ENCODE measurements around the gene NLE1.

The NLE1 gene

GRCh38 chr17:35088881-35089585 lies 53.1 kb downstream of the NLE1 start:
- DNase-seq (ENCODE audit: low spot score) (peak; percentile 76), ATAC-seq (ENCODE audit: low read depth) (peak; percentile 59)
- peak; percentile 94 for TF ChIP-seq CTCF (IDR thresholded peaks at IDR 0.05; ENCODE audit: poor library complexity, severe bottlenecking)
- Histone ChIP-seq H3K4me1 (ENCODE audit: insufficient read depth, poor library complexity, severe bottlenecking) (peaks cover 40% of the 10 kb centered on the region), H3K27me3 (ENCODE audit: insufficient read depth, poor library complexity, severe bottlenecking) (no peaks in the 10 kb centered on the region), H3K27ac (ENCODE audit: poor library complexity, severe bottlenecking) (peak overlapping the region; percentile 96), H3K36me3 (ENCODE audit: low read depth) (no peaks in the 10 kb centered on the region), H3K9me3 (ENCODE audit: severe bottlenecking) (no peaks in the 10 kb centered on the region), H3K4me3 (ENCODE audit: severe bottlenecking) (peak overlapping the region; percentile 94)

DNA sequence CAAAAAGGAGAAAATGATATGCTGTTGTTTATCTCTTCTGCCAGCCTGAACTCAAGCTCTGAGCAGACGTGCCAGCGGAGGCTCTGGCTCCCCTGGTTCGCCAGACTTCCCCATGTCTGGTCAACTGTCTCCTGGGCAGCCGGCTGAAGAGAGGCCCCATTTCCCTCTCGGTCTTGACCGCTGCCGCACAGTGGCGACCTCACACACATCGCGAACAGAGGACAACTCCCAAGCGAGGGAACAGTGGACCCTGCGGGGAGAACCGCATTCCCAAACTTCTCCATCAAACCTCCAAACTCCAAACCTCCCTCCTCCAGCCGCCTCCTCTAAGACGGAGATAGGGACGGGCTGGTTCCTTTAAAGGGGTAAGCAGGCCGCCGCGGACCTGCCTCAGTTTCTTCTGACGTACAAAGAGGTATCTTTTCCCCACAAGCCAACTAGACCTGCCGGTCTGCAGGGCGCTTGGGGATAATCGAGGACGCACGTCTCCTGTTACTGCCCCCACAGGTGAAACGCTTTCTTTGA lies 53.7 kb downstream of the NLE1 start:
- no peak for TF ChIP-seq CTCF (IDR thresholded peaks at IDR 0.05; ENCODE audit: poor library complexity, severe bottlenecking)
- H3K4me3 ChIP-seq (ENCODE audit: severe bottlenecking), result peak overlapping the region; percentile 94
- H3K4me1 ChIP-seq (ENCODE audit: insufficient read depth, poor library complexity, severe bottlenecking), result peaks cover 46% of the 10 kb centered on the region
- H3K27ac ChIP-seq (ENCODE audit: poor library complexity, severe bottlenecking), result peak overlapping the region; percentile 96
- peak; percentile 28 for ATAC-seq (ENCODE audit: low read depth)
- DNase-seq (ENCODE audit: low spot score), result no peak
- H3K27me3 ChIP-seq (ENCODE audit: insufficient read depth, poor library complexity, severe bottlenecking), result no peaks in the 10 kb centered on the region
- H3K36me3 ChIP-seq (ENCODE audit: low read depth), result no peaks in the 10 kb centered on the region
- no peaks in the 10 kb centered on the region for H3K9me3 ChIP-seq (ENCODE audit: severe bottlenecking)

DNA sequence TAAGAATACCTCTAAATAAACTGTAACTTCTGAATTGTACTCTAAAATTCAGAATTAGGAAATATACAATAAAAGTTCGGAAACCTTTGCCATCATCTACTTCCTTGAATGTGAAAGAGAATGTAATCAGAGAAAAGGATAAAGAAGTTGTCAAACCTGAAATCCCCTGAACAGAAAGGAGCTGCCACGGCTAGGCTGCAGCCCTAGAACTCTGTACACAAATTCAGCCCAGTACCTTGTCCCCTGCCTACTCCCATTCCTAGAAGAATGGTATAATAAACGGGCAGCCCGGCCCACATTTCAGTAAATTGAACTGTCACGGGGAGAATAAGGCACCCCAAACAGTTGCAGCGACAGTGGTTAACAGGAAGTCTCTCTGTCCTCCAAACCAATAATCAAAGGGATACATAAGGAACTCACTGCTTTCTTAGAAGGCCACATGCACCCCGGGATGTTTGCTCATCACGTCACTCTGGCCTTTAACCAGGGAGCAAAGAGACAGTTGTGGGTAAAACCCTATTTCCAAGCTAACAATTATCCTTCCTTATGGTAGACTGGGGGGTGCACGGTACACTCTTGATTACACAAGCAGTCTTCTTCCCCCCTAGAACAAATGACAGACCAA lies 54.3 kb downstream of the NLE1 start:
- DNase-seq (ENCODE audit: low spot score), result no peak
- no peaks in the 10 kb centered on the region for H3K9me3 ChIP-seq (ENCODE audit: severe bottlenecking)
- peak overlapping the region; percentile 94 for H3K4me3 ChIP-seq (ENCODE audit: severe bottlenecking)
- TF ChIP-seq CTCF (IDR thresholded peaks at IDR 0.05; ENCODE audit: poor library complexity, severe bottlenecking), result no peak
- no peaks in the 10 kb centered on the region for H3K36me3 ChIP-seq (ENCODE audit: low read depth)
- peaks cover 52% of the 10 kb centered on the region for H3K4me1 ChIP-seq (ENCODE audit: insufficient read depth, poor library complexity, severe bottlenecking)
- peak; percentile 1; the same call in 2 of the 3 replicates for ATAC-seq (ENCODE audit: low read depth)
- H3K27me3 ChIP-seq (ENCODE audit: insufficient read depth, poor library complexity, severe bottlenecking), result no peaks in the 10 kb centered on the region
- H3K27ac ChIP-seq (ENCODE audit: poor library complexity, severe bottlenecking), result peak overlapping the region; percentile 96

DNA sequence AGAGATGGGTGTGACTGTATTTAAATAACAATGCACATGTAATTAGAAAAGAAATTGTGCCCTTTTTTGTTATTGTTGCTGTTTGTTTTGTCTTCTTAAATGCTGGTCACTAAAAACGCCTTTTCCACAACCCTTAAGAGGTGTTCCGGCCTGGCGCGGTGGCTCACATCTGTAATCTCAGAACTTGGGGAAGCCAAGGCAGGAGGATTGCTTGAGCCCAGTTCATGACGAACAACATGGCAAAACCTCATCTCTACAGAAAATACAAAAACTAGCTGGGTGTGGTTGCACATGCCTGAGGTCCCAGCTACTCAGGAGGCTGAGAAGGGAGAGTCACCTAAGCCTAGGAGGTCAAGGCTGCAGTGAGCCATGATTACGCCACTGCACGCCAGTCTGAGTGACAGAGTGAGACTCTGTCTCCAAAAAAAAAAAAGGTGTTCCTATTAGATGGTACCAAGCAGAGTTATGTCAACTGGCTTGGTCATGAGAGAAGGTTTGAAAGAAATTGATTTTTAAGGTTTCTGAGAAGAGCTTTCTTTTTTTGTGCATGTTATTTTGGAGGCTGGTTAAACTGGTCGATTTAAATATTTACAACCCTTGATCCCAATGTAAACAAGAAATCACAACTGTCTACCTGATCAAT lies 55.1 kb downstream of the NLE1 start:
- Histone ChIP-seq H3K4me1 (ENCODE audit: insufficient read depth, poor library complexity, severe bottlenecking) (peaks cover 60% of the 10 kb centered on the region), H3K36me3 (ENCODE audit: low read depth) (no peaks in the 10 kb centered on the region), H3K9me3 (ENCODE audit: severe bottlenecking) (no peaks in the 10 kb centered on the region), H3K4me3 (ENCODE audit: severe bottlenecking) (peak overlapping the region; percentile 94), H3K27me3 (ENCODE audit: insufficient read depth, poor library complexity, severe bottlenecking) (no peaks in the 10 kb centered on the region), H3K27ac (ENCODE audit: poor library complexity, severe bottlenecking) (peak overlapping the region; percentile 96)
- no peak for DNase-seq (ENCODE audit: low spot score)
- TF ChIP-seq CTCF (IDR thresholded peaks at IDR 0.05; ENCODE audit: poor library complexity, severe bottlenecking), result no peak
- no peak for ATAC-seq (ENCODE audit: low read depth)

Measured in RWPE2 (cell line).